HepG2 (cell line): ENCODE data around the gene EPN2.
"Not testable (repeated sequence)": the region's sequence is repeated elsewhere in the genome, so short reads cannot be mapped to it uniquely, and the experiment has no call there.

Source experiments
- ISL2 ChIP-seq: sonication (generic); formaldehyde crosslinking; IDR thresholded peaks from 2 replicates; pipeline ENCODE4 v1.5.0; 2020; ENCODE audit warnings: missing genetic modification reagents
- TF ChIP-seq, protein P1 (sequence below): fragments of 450-650 bp; IDR thresholded peaks from 2 replicates; pipeline ENCODE4 v1.6.1; 2017; ENCODE audit warnings: mild to moderate bottlenecking

DNA sequence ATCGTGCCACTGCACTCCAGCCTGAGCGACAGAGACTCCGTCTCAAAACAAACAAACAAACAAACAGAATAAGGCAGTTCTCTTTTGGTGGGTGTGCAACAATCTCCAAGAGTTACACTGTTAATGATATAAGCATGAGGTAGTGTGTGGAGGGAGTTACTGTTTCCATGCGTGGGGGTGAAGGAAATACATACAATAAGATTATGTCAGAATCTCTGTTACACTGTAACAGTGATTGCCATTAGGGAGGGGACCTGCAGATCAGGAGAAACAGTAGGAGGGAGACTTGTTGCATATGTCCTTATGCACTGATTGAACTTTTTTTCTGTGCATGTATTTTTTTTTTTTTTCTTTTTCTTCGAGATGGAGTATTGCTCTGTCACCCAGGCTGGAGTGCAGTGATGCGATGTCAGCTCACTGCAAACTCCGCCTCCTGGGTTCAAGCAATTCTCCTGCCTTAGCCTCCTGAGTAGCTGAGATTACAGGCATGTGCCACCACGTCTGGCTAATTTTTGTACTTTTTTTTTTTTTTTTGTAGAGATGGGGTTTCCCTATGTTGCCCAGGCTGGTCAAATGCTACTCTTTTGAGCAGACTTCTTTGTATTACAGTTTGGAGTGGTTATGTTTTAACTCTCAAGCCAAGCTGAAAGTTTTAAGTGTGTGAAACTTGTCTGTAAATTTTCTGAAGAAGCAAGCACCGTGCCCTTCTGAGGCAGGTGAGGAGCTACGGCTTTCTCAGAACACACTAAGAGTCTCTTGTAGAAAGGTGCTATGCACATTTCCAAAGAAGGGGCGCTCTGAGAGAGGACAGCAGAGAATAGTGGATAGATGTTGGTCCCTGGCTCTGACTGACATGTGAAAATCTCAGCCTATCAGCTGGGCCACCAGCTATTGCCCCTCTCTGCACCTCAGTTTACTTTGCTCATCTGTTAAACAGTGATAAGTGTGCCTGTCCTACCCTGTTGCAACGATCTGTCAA, 10.3 kb upstream of the EPN2 start:
- TF ChIP-seq, protein P1, sequence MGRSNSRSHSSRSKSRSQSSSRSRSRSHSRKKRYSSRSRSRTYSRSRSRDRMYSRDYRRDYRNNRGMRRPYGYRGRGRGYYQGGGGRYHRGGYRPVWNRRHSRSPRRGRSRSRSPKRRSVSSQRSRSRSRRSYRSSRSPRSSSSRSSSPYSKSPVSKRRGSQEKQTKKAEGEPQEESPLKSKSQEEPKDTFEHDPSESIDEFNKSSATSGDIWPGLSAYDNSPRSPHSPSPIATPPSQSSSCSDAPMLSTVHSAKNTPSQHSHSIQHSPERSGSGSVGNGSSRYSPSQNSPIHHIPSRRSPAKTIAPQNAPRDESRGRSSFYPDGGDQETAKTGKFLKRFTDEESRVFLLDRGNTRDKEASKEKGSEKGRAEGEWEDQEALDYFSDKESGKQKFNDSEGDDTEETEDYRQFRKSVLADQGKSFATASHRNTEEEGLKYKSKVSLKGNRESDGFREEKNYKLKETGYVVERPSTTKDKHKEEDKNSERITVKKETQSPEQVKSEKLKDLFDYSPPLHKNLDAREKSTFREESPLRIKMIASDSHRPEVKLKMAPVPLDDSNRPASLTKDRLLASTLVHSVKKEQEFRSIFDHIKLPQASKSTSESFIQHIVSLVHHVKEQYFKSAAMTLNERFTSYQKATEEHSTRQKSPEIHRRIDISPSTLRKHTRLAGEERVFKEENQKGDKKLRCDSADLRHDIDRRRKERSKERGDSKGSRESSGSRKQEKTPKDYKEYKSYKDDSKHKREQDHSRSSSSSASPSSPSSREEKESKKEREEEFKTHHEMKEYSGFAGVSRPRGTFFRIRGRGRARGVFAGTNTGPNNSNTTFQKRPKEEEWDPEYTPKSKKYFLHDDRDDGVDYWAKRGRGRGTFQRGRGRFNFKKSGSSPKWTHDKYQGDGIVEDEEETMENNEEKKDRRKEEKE, result not testable (repeated sequence)
- not testable (repeated sequence) for TF ChIP-seq ISL2
